DND-41 (cell line): Measurements from ENCODE around the gene WARS2.

Source experiments
- CTCF ChIP-seq: IDR thresholded peaks from 2 replicates; pipeline ENCODE4 v1.5.1; 2012; ENCODE audit warnings: borderline replicate concordance, low read length, moderate library complexity, mild to moderate bottlenecking; ENCODE audit not compliant: poor library complexity, severe bottlenecking; ENCODE audit errors: extremely low read depth
- EZH2 ChIP-seq: IDR thresholded peaks from 3 replicates; pipeline ENCODE4 v1.6.1; 2012; ENCODE audit warnings: borderline replicate concordance, low read depth, mild to moderate bottlenecking, moderate library complexity, low read length, inconsistent platforms; ENCODE audit not compliant: severe bottlenecking

- TF ChIP-seq CTCF (no peak), EZH2 (no peak)
Observed at GRCh38 chr1:119114786-119115185, 25.7 kb downstream of the WARS2 start.
